NB4 (cell line): ENCODE data around the gene TRAPPC10.

Experiments used
- CTCF ChIP-seq: IDR thresholded peaks from one replicate; pipeline ENCODE4 v1.5.1; 2012; ENCODE audit warnings: low read depth, low read length
- MAX ChIP-seq: IDR thresholded peaks from 2 replicates; pipeline ENCODE4 v1.6.1; 2011; ENCODE audit warnings: low read depth, low read length
- MYC ChIP-seq: IDR thresholded peaks from 2 replicates; pipeline ENCODE4 v1.6.1; 2011; ENCODE audit warnings: low read depth, low read length
- POLR2A ChIP-seq: IDR thresholded peaks from 2 replicates; pipeline ENCODE4 v1.6.1; 2011; ENCODE audit warnings: mild to moderate bottlenecking; ENCODE audit not compliant: insufficient read length; ENCODE audit errors: extremely low read depth

GRCh38 chr21:44066116-44066515, 54.0 kb downstream of the TRAPPC10 start:
- TF ChIP-seq CTCF, result no peak
- TF ChIP-seq POLR2A, result no peak
- no peak for TF ChIP-seq MYC
- no peak for TF ChIP-seq MAX
